ENCODE measurements around the gene TFDP2.

Gene TFDP2

GRCh38 chr3:141960731-141961130, 188.6 kb downstream of the TFDP2 start:
- H3K27ac Mint-ChIP-seq (ENCODE audit: low read depth): no peak overlapping the region
- DNase-seq (ENCODE audit: low spot score in 2 of 2) (no peak), ATAC-seq (replicated peaks; ENCODE audit: extremely low read depth, poor library complexity, severe bottlenecking) (no peak)
- H3K4me3 Mint-ChIP-seq: no peak overlapping the region
- H3K4me1 Mint-ChIP-seq: no peaks in the 10 kb centered on the region
- peaks cover 16% of the 10 kb centered on the region for H3K36me3 Mint-ChIP-seq (ENCODE audit: insufficient read depth)
- H3K27me3 Mint-ChIP-seq: no peaks in the 10 kb centered on the region
- no peaks in the 10 kb centered on the region for H3K9me3 Mint-ChIP-seq

- H3K9me3 Mint-ChIP-seq: no peaks in the 10 kb centered on the region
- no peaks in the 10 kb centered on the region for H3K4me1 Mint-ChIP-seq
- H3K27me3 Mint-ChIP-seq: no peaks in the 10 kb centered on the region
Observed at GRCh38 chr3:141959589-141960554, 189.5 kb downstream of the TFDP2 start.

GRCh38 chr3:141955175-141955574, 194.2 kb downstream of the TFDP2 start:
- Mint-ChIP-seq H3K27me3 (no peaks in the 10 kb centered on the region), H3K9me3 (no peaks in the 10 kb centered on the region), H3K27ac (ENCODE audit: low read depth) (peak overlapping the region; percentile 42), H3K4me1 (no peaks in the 10 kb centered on the region), H3K36me3 (ENCODE audit: insufficient read depth) (peaks cover 14% of the 10 kb centered on the region), H3K4me3 (no peak overlapping the region)
- DNase-seq (ENCODE audit: low spot score in 2 of 2): no peak
- no peak for ATAC-seq (replicated peaks; ENCODE audit: extremely low read depth, poor library complexity, severe bottlenecking)

More at GRCh38 chr3:141959589-141960554, 189.5 kb downstream of the TFDP2 start:
- DNase-seq (ENCODE audit: low spot score in 2 of 2): no peak
- H3K36me3 Mint-ChIP-seq (ENCODE audit: insufficient read depth): peaks cover 19% of the 10 kb centered on the region
- H3K27ac Mint-ChIP-seq (ENCODE audit: low read depth): no peak overlapping the region
- H3K4me3 Mint-ChIP-seq: no peak overlapping the region
- no peak for ATAC-seq (replicated peaks; ENCODE audit: extremely low read depth, poor library complexity, severe bottlenecking)

- no peak overlapping the region for H3K4me3 Mint-ChIP-seq
- peaks cover 5% of the 10 kb centered on the region for H3K36me3 Mint-ChIP-seq (ENCODE audit: insufficient read depth)
- no peaks in the 10 kb centered on the region for H3K4me1 Mint-ChIP-seq
- no peak overlapping the region for H3K27ac Mint-ChIP-seq (ENCODE audit: low read depth)
- H3K27me3 Mint-ChIP-seq: no peaks in the 10 kb centered on the region
- no peaks in the 10 kb centered on the region for H3K9me3 Mint-ChIP-seq
- no peak for DNase-seq (ENCODE audit: low spot score in 2 of 2)
- no peak for ATAC-seq (replicated peaks; ENCODE audit: extremely low read depth, poor library complexity, severe bottlenecking)
Observed at GRCh38 chr3:141952611-141953010, 196.7 kb downstream of the TFDP2 start.

- peaks cover 4% of the 10 kb centered on the region for H3K36me3 Mint-ChIP-seq (ENCODE audit: insufficient read depth)
- ATAC-seq (replicated peaks; ENCODE audit: extremely low read depth, poor library complexity, severe bottlenecking): no peak
- H3K4me1 Mint-ChIP-seq: no peaks in the 10 kb centered on the region
Observed at GRCh38 chr3:141950572-141951493, 198.5 kb downstream of the TFDP2 start.

GRCh38 chr3:141949972-141950371, 199.4 kb downstream of the TFDP2 start:
- H3K4me1 Mint-ChIP-seq: no peaks in the 10 kb centered on the region
- no peaks in the 10 kb centered on the region for H3K27me3 Mint-ChIP-seq

More at GRCh38 chr3:141950572-141951493, 198.5 kb downstream of the TFDP2 start:
- Mint-ChIP-seq H3K27ac (ENCODE audit: low read depth) (no peak overlapping the region), H3K4me3 (no peak overlapping the region), H3K9me3 (no peaks in the 10 kb centered on the region), H3K27me3 (no peaks in the 10 kb centered on the region)
- DNase-seq (ENCODE audit: low spot score in 2 of 2): no peak

GRCh38 chr3:141949399-141949798, 199.9 kb downstream of the TFDP2 start:
- H3K4me3 Mint-ChIP-seq: no peak overlapping the region
- no peak for ATAC-seq (replicated peaks; ENCODE audit: extremely low read depth, poor library complexity, severe bottlenecking)
- H3K4me1 Mint-ChIP-seq: no peaks in the 10 kb centered on the region
- H3K27me3 Mint-ChIP-seq: no peaks in the 10 kb centered on the region
- no peaks in the 10 kb centered on the region for H3K36me3 Mint-ChIP-seq (ENCODE audit: insufficient read depth)
- no peaks in the 10 kb centered on the region for H3K9me3 Mint-ChIP-seq
- no peak overlapping the region for H3K27ac Mint-ChIP-seq (ENCODE audit: low read depth)
- no peak for DNase-seq (ENCODE audit: low spot score in 2 of 2)

More at GRCh38 chr3:141949972-141950371, 199.4 kb downstream of the TFDP2 start:
- ATAC-seq (replicated peaks; ENCODE audit: extremely low read depth, poor library complexity, severe bottlenecking) (no peak), DNase-seq (ENCODE audit: low spot score in 2 of 2) (no peak)
- Mint-ChIP-seq H3K9me3 (no peaks in the 10 kb centered on the region), H3K36me3 (ENCODE audit: insufficient read depth) (peaks cover under 1% of the 10 kb centered on the region), H3K27ac (ENCODE audit: low read depth) (no peak overlapping the region), H3K4me3 (no peak overlapping the region)

GRCh38 chr3:141945726-141946485, 203.4 kb downstream of the TFDP2 start:
- no peak for DNase-seq (ENCODE audit: low spot score in 2 of 2)
- Mint-ChIP-seq H3K4me1 (no peaks in the 10 kb centered on the region), H3K27ac (ENCODE audit: low read depth) (no peak overlapping the region), H3K4me3 (no peak overlapping the region), H3K36me3 (ENCODE audit: insufficient read depth) (peaks cover 4% of the 10 kb centered on the region), H3K9me3 (no peaks in the 10 kb centered on the region), H3K27me3 (no peaks in the 10 kb centered on the region)
- no peak for ATAC-seq (replicated peaks; ENCODE audit: extremely low read depth, poor library complexity, severe bottlenecking)

- Mint-ChIP-seq H3K36me3 (ENCODE audit: insufficient read depth) (peaks cover 5% of the 10 kb centered on the region), H3K4me1 (no peaks in the 10 kb centered on the region)
Observed at GRCh38 chr3:141942006-141942405, 207.3 kb downstream of the TFDP2 start.

GRCh38 chr3:141941093-141941492, 208.3 kb downstream of the TFDP2 start:
- no peaks in the 10 kb centered on the region for H3K9me3 Mint-ChIP-seq
- H3K36me3 Mint-ChIP-seq (ENCODE audit: insufficient read depth): peaks cover 5% of the 10 kb centered on the region
- H3K4me3 Mint-ChIP-seq: no peak overlapping the region
- H3K27ac Mint-ChIP-seq (ENCODE audit: low read depth): peak overlapping the region; percentile 7
- H3K27me3 Mint-ChIP-seq: no peaks in the 10 kb centered on the region
- H3K4me1 Mint-ChIP-seq: no peaks in the 10 kb centered on the region
- DNase-seq (ENCODE audit: low spot score in 2 of 2) (no peak), ATAC-seq (replicated peaks; ENCODE audit: extremely low read depth, poor library complexity, severe bottlenecking) (no peak)

More at GRCh38 chr3:141942006-141942405, 207.3 kb downstream of the TFDP2 start:
- no peaks in the 10 kb centered on the region for H3K9me3 Mint-ChIP-seq
- DNase-seq (ENCODE audit: low spot score in 2 of 2): no peak
- no peak for ATAC-seq (replicated peaks; ENCODE audit: extremely low read depth, poor library complexity, severe bottlenecking)
- no peak overlapping the region for H3K27ac Mint-ChIP-seq (ENCODE audit: low read depth)
- H3K27me3 Mint-ChIP-seq: no peaks in the 10 kb centered on the region
- H3K4me3 Mint-ChIP-seq: no peak overlapping the region

- Mint-ChIP-seq H3K27ac (ENCODE audit: low read depth) (no peak overlapping the region), H3K27me3 (no peaks in the 10 kb centered on the region), H3K4me3 (no peak overlapping the region), H3K36me3 (ENCODE audit: insufficient read depth) (peaks cover 5% of the 10 kb centered on the region), H3K4me1 (no peaks in the 10 kb centered on the region), H3K9me3 (no peaks in the 10 kb centered on the region)
- no peak for DNase-seq (ENCODE audit: low spot score in 2 of 2)
- no peak for ATAC-seq (replicated peaks; ENCODE audit: extremely low read depth, poor library complexity, severe bottlenecking)
Observed at GRCh38 chr3:141940194-141940776, 209.1 kb downstream of the TFDP2 start.

GRCh38 chr3:141939759-141940158, 209.6 kb downstream of the TFDP2 start:
- no peaks in the 10 kb centered on the region for H3K27me3 Mint-ChIP-seq
- no peak overlapping the region for H3K27ac Mint-ChIP-seq (ENCODE audit: low read depth)
- peaks cover 5% of the 10 kb centered on the region for H3K36me3 Mint-ChIP-seq (ENCODE audit: insufficient read depth)
- no peak for ATAC-seq (replicated peaks; ENCODE audit: extremely low read depth, poor library complexity, severe bottlenecking)
- H3K9me3 Mint-ChIP-seq: no peaks in the 10 kb centered on the region
- DNase-seq (ENCODE audit: low spot score in 2 of 2): no peak
- no peak overlapping the region for H3K4me3 Mint-ChIP-seq
- H3K4me1 Mint-ChIP-seq: no peaks in the 10 kb centered on the region

All from central memory CD8-positive, alpha-beta T cell (primary cell).